Gastroesophageal sphincter (tissue), 3 donors: Measurements from ENCODE around the gene SLC66A2.

Source experiments
- EP300 ChIP-seq: sonication (generic); formaldehyde crosslinking; IDR thresholded peaks from one replicate; pipeline ENCODE4 v1.6.1; 2017; ENCODE audit warnings: antibody characterized with exemption, mild to moderate bottlenecking
- POLR2A ChIP-seq, 2 donors: fragments of 450-650 bp; IDR thresholded peaks; one replicate each; pipeline ENCODE4 v1.6.1; 2017; ENCODE audit warnings: antibody characterized with exemption in 2 of 2, mild to moderate bottlenecking in 2 of 2, moderate library complexity in 1 of 2
- POLR2AphosphoS5 ChIP-seq: sonication (generic); formaldehyde crosslinking; IDR thresholded peaks from one replicate; pipeline ENCODE4 v1.6.1; 2017; ENCODE audit warnings: antibody characterized with exemption
- TF ChIP-seq, protein P1 (sequence below), 4 experiments: fragments of 200-600 bp in 2 of 4; fragments of 450-650 bp in 2 of 4; sonication (generic) in 1 of 4; IDR thresholded peaks; one replicate each; pipeline ENCODE4 v1.5.1; 2017 to 2019; ENCODE audit warnings: antibody characterized with exemption in 4 of 4, mild to moderate bottlenecking in 2 of 4, moderate library complexity in 2 of 4

DNA sequence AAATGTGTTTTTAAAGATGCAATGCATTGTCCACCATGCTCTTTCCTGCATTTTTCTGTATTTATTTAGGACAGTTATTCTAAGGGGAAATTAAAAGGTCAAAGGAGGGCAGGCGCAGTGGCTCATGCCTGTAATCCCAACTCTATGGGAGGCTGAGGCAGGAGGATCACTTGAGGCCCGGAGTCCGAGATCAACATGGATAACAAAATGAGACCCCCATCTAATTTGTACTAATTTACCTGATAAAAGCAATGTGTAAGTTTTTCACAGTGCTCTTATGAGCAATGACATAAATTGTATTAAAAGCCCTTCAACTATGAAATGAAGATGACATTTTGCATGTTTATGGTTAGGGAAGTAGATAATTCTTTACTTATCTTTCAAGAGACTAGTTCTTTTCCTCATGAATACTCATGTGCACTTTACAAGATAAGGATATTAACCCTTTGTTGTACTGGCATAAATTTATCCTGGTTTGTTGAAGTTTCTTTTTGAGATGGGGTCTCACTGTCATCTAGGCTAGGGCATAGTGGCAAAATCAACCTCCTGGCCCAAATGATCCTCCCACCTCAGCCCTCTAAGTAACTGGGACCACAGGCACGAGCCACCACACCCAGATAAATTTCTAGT is 22.7 kb upstream of the SLC66A2 start:
- TF ChIP-seq, protein P1, sequence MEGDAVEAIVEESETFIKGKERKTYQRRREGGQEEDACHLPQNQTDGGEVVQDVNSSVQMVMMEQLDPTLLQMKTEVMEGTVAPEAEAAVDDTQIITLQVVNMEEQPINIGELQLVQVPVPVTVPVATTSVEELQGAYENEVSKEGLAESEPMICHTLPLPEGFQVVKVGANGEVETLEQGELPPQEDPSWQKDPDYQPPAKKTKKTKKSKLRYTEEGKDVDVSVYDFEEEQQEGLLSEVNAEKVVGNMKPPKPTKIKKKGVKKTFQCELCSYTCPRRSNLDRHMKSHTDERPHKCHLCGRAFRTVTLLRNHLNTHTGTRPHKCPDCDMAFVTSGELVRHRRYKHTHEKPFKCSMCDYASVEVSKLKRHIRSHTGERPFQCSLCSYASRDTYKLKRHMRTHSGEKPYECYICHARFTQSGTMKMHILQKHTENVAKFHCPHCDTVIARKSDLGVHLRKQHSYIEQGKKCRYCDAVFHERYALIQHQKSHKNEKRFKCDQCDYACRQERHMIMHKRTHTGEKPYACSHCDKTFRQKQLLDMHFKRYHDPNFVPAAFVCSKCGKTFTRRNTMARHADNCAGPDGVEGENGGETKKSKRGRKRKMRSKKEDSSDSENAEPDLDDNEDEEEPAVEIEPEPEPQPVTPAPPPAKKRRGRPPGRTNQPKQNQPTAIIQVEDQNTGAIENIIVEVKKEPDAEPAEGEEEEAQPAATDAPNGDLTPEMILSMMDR (IDR thresholded peaks at IDR 0.05) = no peak
- TF ChIP-seq POLR2AphosphoS5 = no peak
- TF ChIP-seq POLR2A (IDR thresholded peaks at IDR 0.05) = no peak
- no peak for TF ChIP-seq EP300
